GM12891 (cell line): Measurements from ENCODE around the gene PRR35.

Experiments
- DNase-seq: peaks from one replicate; pipeline ENCODE4 v3.0.0; 2011; ENCODE audit warnings: low spot score; ENCODE audit not compliant: insufficient read length
- FAIRE-seq: peaks from 2 replicates; lab custom pipeline; 2011; peaks lifted over from hg19 to GRCh38; lab: Jason Lieb, UNC
- PAX5 ChIP-seq: IDR thresholded peaks from 2 replicates; pipeline ENCODE4 v1.6.1; 2011; ENCODE audit warnings: low read length, moderate library complexity, mild to moderate bottlenecking; ENCODE audit not compliant: insufficient read depth, severe bottlenecking
- POLR2A ChIP-seq: IDR thresholded peaks from 2 replicates; pipeline ENCODE4 v1.6.1; 2011; ENCODE audit warnings: low read depth, low read length, control low read depth
- POLR2AphosphoS5 ChIP-seq: IDR thresholded peaks from 2 replicates; pipeline ENCODE4 v1.6.1; 2011; ENCODE audit warnings: low read depth, low read length, control low read depth
- POU2F2 ChIP-seq: IDR thresholded peaks from 2 replicates; pipeline ENCODE4 v1.6.1; 2011; ENCODE audit warnings: low read depth, mild to moderate bottlenecking, control low read depth, low read length, moderate library complexity
- SPI1 ChIP-seq: IDR thresholded peaks from 2 replicates; pipeline ENCODE4 v1.6.1; 2011; ENCODE audit warnings: low read depth, low read length, control low read depth
- TAF1 ChIP-seq: IDR thresholded peaks from 2 replicates; pipeline ENCODE4 v1.6.1; 2011; ENCODE audit warnings: low read depth, low read length, control low read depth

Gene PRR35

GRCh38 chr16:588889-589657, 28.9 kb downstream of the PRR35 start:
- no peak for FAIRE-seq
- TF ChIP-seq POU2F2 = no peak
- peak; percentile 52; the same call in 1 of the 2 replicates for TF ChIP-seq POLR2AphosphoS5
- TF ChIP-seq POLR2A = peak; percentile 60; the same call in 1 of the 2 replicates
- no peak for TF ChIP-seq TAF1
- TF ChIP-seq SPI1 = peak; percentile 63

GRCh38 chr16:589658-590187, 29.5 kb downstream of the PRR35 start, which contains the start of gene RAB40C:
Gene RAB40C (plus strand): TSS chr16:590066. CDS start chr16:590292, 226 bp downstream.
- peak; percentile 99 for DNase-seq
- TF ChIP-seq POLR2AphosphoS5 (no peak), POLR2A (no peak), POU2F2 (0 out of 2 replicates have a peak, but pooled peaks have one; percentile 47), PAX5 (no peak)
- peak; percentile 98 for FAIRE-seq

More at GRCh38 chr16:588889-589657, 28.9 kb downstream of the PRR35 start:
- peak; percentile 90 for DNase-seq

GRCh38 chr16:590188-590814, 30.1 kb downstream of the PRR35 start:
- no peak for TF ChIP-seq POU2F2
- no peak for TF ChIP-seq SPI1
- TF ChIP-seq TAF1 = no peak
- no peak for TF ChIP-seq POLR2AphosphoS5
- no peak for TF ChIP-seq PAX5
- TF ChIP-seq POLR2A = no peak
- no peak for DNase-seq
- FAIRE-seq = no peak

- no peak for TF ChIP-seq SPI1
- TF ChIP-seq POU2F2 = no peak
- no peak for TF ChIP-seq POLR2AphosphoS5
- no peak for TF ChIP-seq PAX5
- TF ChIP-seq TAF1 = no peak
- TF ChIP-seq POLR2A = no peak
- DNase-seq (no peak), FAIRE-seq (peak; percentile 41)
Measured at GRCh38 chr16:590815-591200, 30.6 kb downstream of the PRR35 start.

DNA sequence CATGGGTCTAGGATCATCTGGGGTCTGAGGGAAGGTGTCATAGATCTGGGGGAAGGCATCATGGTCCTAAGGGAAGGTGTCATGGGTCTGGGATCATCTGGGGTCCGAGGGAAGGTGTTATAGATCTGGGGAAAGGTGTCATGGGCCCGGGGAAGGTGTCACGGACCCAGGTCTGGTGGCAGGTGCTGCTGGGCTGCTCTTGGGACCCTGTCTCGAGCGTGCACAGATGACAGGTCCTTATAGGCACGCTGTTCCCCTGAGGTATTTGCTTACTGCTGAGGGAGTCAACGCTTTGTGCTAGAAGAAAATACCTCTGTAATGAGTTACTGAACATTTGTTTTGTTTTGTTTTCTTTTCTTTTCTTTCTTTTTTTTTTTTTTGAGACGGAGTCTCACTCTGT, 31.0 kb downstream of the PRR35 start:
- DNase-seq (no peak), FAIRE-seq (no peak)
- TF ChIP-seq PAX5 = no peak
- TF ChIP-seq TAF1 = no peak
- no peak for TF ChIP-seq POLR2A
- no peak for TF ChIP-seq POU2F2
- no peak for TF ChIP-seq POLR2AphosphoS5
- TF ChIP-seq SPI1 = no peak

DNA sequence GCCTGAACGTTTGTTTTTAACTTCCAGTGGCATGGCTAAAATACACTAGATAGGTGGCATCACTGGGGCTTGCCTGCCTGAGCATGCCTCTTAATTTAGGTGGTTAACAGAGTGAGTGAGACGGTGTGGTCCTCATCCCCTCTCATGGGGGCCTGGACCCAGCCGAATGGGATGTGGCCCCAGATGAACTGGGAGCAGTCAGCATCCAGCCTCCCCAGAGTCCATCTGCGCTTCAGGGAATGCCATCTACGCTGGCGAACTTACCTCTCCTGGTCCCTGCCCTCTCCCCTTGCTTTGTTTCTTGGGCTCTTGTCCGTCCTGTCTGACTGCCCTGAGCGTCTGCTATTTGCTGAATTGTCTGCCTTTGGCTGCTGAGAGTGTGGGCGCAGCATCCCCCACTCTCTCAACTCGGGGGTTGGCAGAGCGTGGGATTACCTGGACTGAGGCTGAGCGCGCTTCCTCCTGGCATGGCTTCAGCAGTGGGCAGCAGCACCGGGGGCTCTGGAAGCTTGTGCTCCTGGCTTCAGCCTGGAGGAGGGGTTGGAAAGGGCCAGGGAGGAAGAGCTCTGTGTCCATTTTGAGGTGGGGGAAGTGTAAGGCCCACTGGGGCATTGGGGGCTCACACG, 31.8 kb downstream of the PRR35 start:
- DNase-seq (no peak), FAIRE-seq (no peak)
- TF ChIP-seq SPI1 = no peak
- no peak for TF ChIP-seq POLR2AphosphoS5
- no peak for TF ChIP-seq POU2F2
- TF ChIP-seq PAX5 = no peak
- TF ChIP-seq POLR2A = no peak
- no peak for TF ChIP-seq TAF1

DNA sequence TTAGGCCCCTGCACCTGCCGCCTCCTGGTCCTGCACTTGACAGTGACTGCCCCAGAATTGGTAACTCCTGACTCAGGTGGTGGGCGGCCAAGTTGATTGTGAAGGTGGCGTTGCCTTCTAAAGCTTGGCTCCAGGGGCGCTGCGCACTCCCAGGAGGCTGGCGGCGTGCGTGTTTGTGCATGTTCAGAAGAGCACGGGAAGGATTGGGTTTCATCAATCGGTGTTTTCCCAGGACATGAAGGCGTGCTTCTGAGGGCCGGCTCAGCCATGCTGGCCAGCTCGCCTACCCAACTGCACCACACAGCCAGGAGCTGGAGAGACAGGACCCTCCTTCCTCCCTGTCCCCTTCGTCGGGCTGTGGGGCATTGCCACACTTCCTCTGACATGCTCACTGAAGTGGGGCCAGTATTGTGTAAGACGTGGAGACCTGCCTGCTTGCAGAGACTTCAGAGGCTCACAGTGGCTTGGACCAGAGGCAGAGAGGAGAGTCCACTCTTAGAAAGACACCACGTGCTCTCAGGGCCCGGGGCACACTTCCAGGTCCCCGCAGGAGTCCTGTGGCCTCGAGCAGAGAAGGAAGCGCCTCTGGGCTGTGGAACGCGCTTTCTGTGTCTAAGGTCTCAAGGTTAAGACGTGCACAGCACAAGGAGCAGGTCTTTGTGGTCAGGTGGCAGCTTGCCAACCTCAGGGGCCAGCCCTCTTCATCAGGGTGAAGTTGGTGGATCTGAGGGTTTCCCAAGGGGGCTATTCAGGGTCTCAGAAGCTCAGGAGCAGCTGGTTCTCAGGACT, 32.5 kb downstream of the PRR35 start:
- no peak for DNase-seq
- no peak for TF ChIP-seq SPI1
- TF ChIP-seq POLR2A = no peak
- TF ChIP-seq POU2F2 = no peak
- no peak for TF ChIP-seq PAX5
- no peak for TF ChIP-seq TAF1
- no peak for TF ChIP-seq POLR2AphosphoS5
- no peak for FAIRE-seq

GRCh38 chr16:593406-593805, 33.2 kb downstream of the PRR35 start:
- TF ChIP-seq POLR2A (no peak), POLR2AphosphoS5 (no peak), SPI1 (no peak), PAX5 (no peak), POU2F2 (no peak), TAF1 (no peak)
- DNase-seq = no peak
- no peak for FAIRE-seq
